GM12878 (cell line): ENCODE data around the gene CNNM4. TPM values are rescaled to one million over a fixed set of nuclear protein-coding genes. Genes with fewer than 3 reads are reported as not detected.

Experiments used
- ATAC-seq: fragments of 200-7000 bp; cut with Tn5 transposase; 3 replicates; pipeline ENCODE4 v1.9.1; 2020; ENCODE audit warnings: mild to moderate bottlenecking, moderate library complexity
- BruUV-seq: library from RNA; stranded (reverse); fragments of 400-500 nt; replicated peaks from 2 replicates; lab custom pipeline; 2021; lab: Mats Ljungman, UMichigan
- CTCF ChIA-PET: fragments of 300-600 bp; sonication (Branson Sonifier 250); formaldehyde crosslinking; extraction: SDS; loops from one replicate; lab custom pipeline; 2021; ENCODE audit warnings: inconsistent platforms; lab: Yijun Ruan, JAX
- POLR2A ChIA-PET: fragments of 350-600 bp; formaldehyde crosslinking; extraction: SDS; loops from one replicate; lab custom pipeline; 2021; ENCODE audit warnings: inconsistent platforms; lab: Charles Lee
- RAD21 ChIA-PET: fragments of 300-600 bp; sonication (Branson Sonifier 250); formaldehyde crosslinking; loops from one replicate; lab custom pipeline; 2023; ENCODE audit warnings: antibody characterized with exemption; ENCODE audit not compliant: unreplicated experiment; lab: Charles Lee
- SMC1A ChIA-PET: fragments of 300-600 bp; sonication (Branson Sonifier 250); formaldehyde crosslinking; loops from one replicate; lab custom pipeline; 2023; ENCODE audit not compliant: unreplicated experiment, uncharacterized antibody; lab: Charles Lee
- DNase-seq: peaks from one replicate; pipeline ENCODE4 v3.0.0-alpha.2; 2011; ENCODE audit warnings: low read depth, low spot score
- FAIRE-seq: peaks from 3 replicates; lab custom pipeline; 2011; peaks lifted over from hg19 to GRCh38; lab: Jason Lieb, UNC
- H2AFZ ChIP-seq: 2 replicates; pipeline ENCODE4 v1.6.0; 2011; ENCODE audit warnings: low read depth, low read length, control low read depth; ENCODE audit not compliant: control insufficient read depth
- H3K27ac ChIP-seq: 2 replicates; pipeline ENCODE4 v1.5.1; 2011; ENCODE audit warnings: control low read depth; ENCODE audit not compliant: control insufficient read depth, insufficient read depth
- H3K27me3 ChIP-seq, 2 experiments: replicated peaks in 1 of 2; 2 replicates each; pipeline versions ENCODE4 v1.6.0 to v1.6.1; 2011; ENCODE audit warnings: low read length in 1 of 2; ENCODE audit not compliant: control insufficient read depth in 2 of 2, insufficient read depth in 2 of 2
- H3K36me3 ChIP-seq, 2 experiments: 2 replicates each; pipeline ENCODE4 v1.5.1; 2011; ENCODE audit warnings: low read length in 1 of 2; ENCODE audit not compliant: control insufficient read depth in 2 of 2, insufficient read depth in 2 of 2
- H3K4me1 ChIP-seq: 2 replicates; pipeline ENCODE4 v1.6.1; 2011; ENCODE audit warnings: mild to moderate bottlenecking, low read length, moderate library complexity, mixed read lengths; ENCODE audit not compliant: control insufficient read depth, insufficient read depth
- H3K4me2 ChIP-seq: 2 replicates; pipeline ENCODE4 v1.6.0; 2011; ENCODE audit warnings: control low read depth; ENCODE audit not compliant: control insufficient read depth, insufficient read depth
- H3K4me3 ChIP-seq: fragments of 200-600 bp; sonication (generic); 2 replicates; pipeline ENCODE4 v1.5.1; 2016
- H3K79me2 ChIP-seq: 2 replicates; pipeline ENCODE4 v1.6.0; 2011; ENCODE audit warnings: low read length; ENCODE audit not compliant: control insufficient read depth, insufficient read depth
- H3K9ac ChIP-seq: 2 replicates; pipeline ENCODE4 v1.8.0; 2011; ENCODE audit warnings: low read length, control low read depth, mixed read lengths; ENCODE audit not compliant: control insufficient read depth, insufficient read depth
- H3K9me3 ChIP-seq: replicated peaks from 3 replicates; pipeline ENCODE4 v1.5.1; 2011; ENCODE audit warnings: mild to moderate bottlenecking, low read length; ENCODE audit not compliant: control insufficient read depth, insufficient read depth
- H4K20me1 ChIP-seq: 2 replicates; pipeline ENCODE4 v1.6.0; 2011; ENCODE audit not compliant: control insufficient read depth, insufficient read depth
- HDGF ChIP-seq: fragments of 450-650 bp; IDR thresholded peaks from 2 replicates; pipeline ENCODE4 v1.6.1; 2016; ENCODE audit warnings: antibody characterized with exemption
- IRF3 ChIP-seq: fragments of 450-650 bp; IDR thresholded peaks from 2 replicates; pipeline ENCODE4 v1.6.1; 2014; ENCODE audit warnings: mild to moderate bottlenecking
- KAT2A ChIP-seq: conservative IDR thresholded peaks from 2 replicates; pipeline ENCODE4 v1.6.1; 2011; ENCODE audit warnings: low read depth, low read length; ENCODE audit not compliant: control insufficient read depth
- KDM1A ChIP-seq: fragments of 200-600 bp; sonication (generic); IDR thresholded peaks from 2 replicates; pipeline ENCODE4 v1.6.1; 2016; ENCODE audit warnings: borderline replicate concordance
- MYB ChIP-seq: fragments of 150-350 bp; IDR thresholded peaks from 2 replicates; pipeline ENCODE4 v1.6.1; 2014; ENCODE audit warnings: mild to moderate bottlenecking, low read depth, low read length, borderline replicate concordance
- NFXL1 ChIP-seq: fragments of 450-650 bp; IDR thresholded peaks from 2 replicates; pipeline ENCODE4 v1.6.1; 2017; ENCODE audit warnings: antibody characterized with exemption, mild to moderate bottlenecking, borderline replicate concordance
- NFYB ChIP-seq: IDR thresholded peaks from 2 replicates; pipeline ENCODE4 v1.6.1; 2011; ENCODE audit warnings: low read depth, mild to moderate bottlenecking, low read length, improper control_type of control experiment, moderate library complexity; ENCODE audit not compliant: insufficient read depth
- NR2C2 ChIP-seq: IDR thresholded peaks from 2 replicates; pipeline ENCODE4 v1.6.1; 2011; ENCODE audit warnings: borderline replicate concordance, low read depth; ENCODE audit not compliant: control insufficient read depth, insufficient read length
- PAX5 ChIP-seq: IDR thresholded peaks from 2 replicates; pipeline ENCODE4 v1.6.1; 2011; ENCODE audit warnings: low read depth, low read length, borderline replicate concordance
- RCOR1 ChIP-seq: conservative IDR thresholded peaks from 2 replicates; pipeline ENCODE4 v1.6.1; 2012; ENCODE audit warnings: low read depth, low read length, improper control_type of control experiment
- RUNX3 ChIP-seq: IDR thresholded peaks from 2 replicates; pipeline ENCODE4 v1.6.1; 2012; ENCODE audit warnings: low read length, inconsistent platforms
- SIN3A ChIP-seq: IDR thresholded peaks from 2 replicates; pipeline ENCODE4 v1.6.1; 2012; ENCODE audit warnings: low read depth, low read length, improper control_type of control experiment
- SMAD1 ChIP-seq: fragments of 450-650 bp; IDR thresholded peaks from 2 replicates; pipeline ENCODE4 v1.6.1; 2018; ENCODE audit warnings: mild to moderate bottlenecking, low read depth; ENCODE audit not compliant: partially characterized antibody
- SREBF1 ChIP-seq: IDR thresholded peaks from 2 replicates; pipeline ENCODE4 v1.6.1; 2012; ENCODE audit warnings: mild to moderate bottlenecking, low read length
- SREBF2 ChIP-seq: IDR thresholded peaks from 2 replicates; pipeline ENCODE4 v1.6.1; 2012; ENCODE audit warnings: mild to moderate bottlenecking, low read length
- SRF ChIP-seq, 2 experiments: IDR thresholded peaks; 2 replicates each; pipeline ENCODE4 v1.6.1; 2011; ENCODE audit warnings: low read depth in 2 of 2, low read length in 2 of 2, mild to moderate bottlenecking in 1 of 2, moderate library complexity in 1 of 2
- ZNF24 ChIP-seq: fragments of 450-650 bp; IDR thresholded peaks from 2 replicates; pipeline ENCODE4 v1.6.1; 2017; ENCODE audit warnings: antibody characterized with exemption, mild to moderate bottlenecking
- WGBS: methylation state at CpG from one replicate; pipeline ENCODE4 v1.1.6; 2016; ENCODE audit warnings: low lambda C conversion rate; ENCODE audit not compliant: insufficient replicate concordance, insufficient coverage; ENCODE audit errors: missing lambda C conversion rate; 5-methylcytosine and 5-hydroxymethylcytosine counted together
- in situ Hi-C: fragments of 300-500 bp; cut with MboI; formaldehyde crosslinking; loops from 9 replicates; pipeline ENCODE4 v1.14.3; 2018; ENCODE audit warnings: mixed read lengths
- intact Hi-C: fragments of 100-400 bp; cut with micrococcal nuclease; formaldehyde crosslinking; loops from one replicate; pipeline ENCODE4 v1.14.2; 2022; ENCODE audit not compliant: unreplicated experiment
- polyA plus RNA-seq, 11 experiments: library from polyadenylated mRNA; depleted of rRNA in 4 of 11; unstranded in 6 of 11; stranded (reverse) in 5 of 11; fragments of >200 nt; fragmentation: Nextera tagmentation in 4 of 11; fragmentation: Illumina TruSeq in 1 of 11; extraction: Ambion mirVana in 4 of 11; extraction: Trizol in 1 of 11; gene quantifications; 1 replicate in 1 of 11; 2 replicates in 10 of 11; pipeline versions ENCODE4 v1.2.1 to v1.2.3, GENCODE V29; 2011 to 2016; ENCODE audit warnings: inconsistent platforms in 2 of 11, missing spikeins in 2 of 11, low read depth in 1 of 11
- total RNA-seq, 4 experiments: library from RNA; depleted of rRNA in 3 of 4; stranded (reverse); fragments of >200 nt in 3 of 4; fragmentation: Illumina TruSeq in 1 of 4; extraction: Trizol in 1 of 4; gene quantifications; 2 replicates each; pipeline versions ENCODE4 v1.2.1 to v1.2.3, GENCODE V29; 2013 to 2021
- TF ChIP-seq, protein P1 (sequence below): fragments of 450-650 bp; IDR thresholded peaks from 2 replicates; pipeline ENCODE4 v1.6.1; 2017; ENCODE audit warnings: mild to moderate bottlenecking, moderate library complexity

CNNM4 gene
- total and polyA plus RNA-seq, 10 of the 15 experiments (the other 5 are each of a cell fraction or from before 2014, with no cell fraction given): 2.4 to 13.8 (median 8.1) TPM

DNA sequence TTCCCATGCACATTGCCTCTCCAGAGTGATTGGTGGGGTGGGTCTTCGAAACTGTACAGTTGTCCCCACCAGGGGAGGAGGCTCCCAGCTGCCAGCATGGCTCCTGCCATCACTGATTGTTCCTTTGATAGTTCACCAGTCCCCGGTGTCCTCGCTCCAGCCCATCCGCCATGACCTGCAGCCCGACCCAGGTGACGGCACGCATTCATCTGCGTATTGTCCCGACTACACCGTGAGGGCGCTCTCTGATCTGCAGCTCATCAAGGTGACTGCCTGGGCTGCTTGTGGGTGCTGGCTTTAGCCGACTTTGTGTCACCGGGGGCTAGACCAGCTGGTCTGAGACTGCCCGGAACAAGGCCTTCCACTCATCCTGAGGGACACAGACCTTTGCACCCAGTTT is 67.7 kb downstream of the CNNM4 start:
- ChIA-PET RAD21 (no interaction called here), CTCF (no interaction called here), SMC1A (no interaction called here), POLR2A (no interaction called here)
- FAIRE-seq: no peak
- H3K27me3 ChIP-seq: no peaks in the 10 kb centered on the region
- no peak overlapping the region for H3K4me3 ChIP-seq
- no peaks in the 10 kb centered on the region for H3K9me3 ChIP-seq
- H3K9ac ChIP-seq: no peak overlapping the region
- no TSS peak for BruUV-seq
- TF ChIP-seq SRF (IDR thresholded peaks at IDR 0.05; ENCODE audit: low read depth in 2 of 2, low read length in 2 of 2) (no peak), KDM1A (no peak), HDGF (no peak), SMAD1 (no peak), ZNF24 (no peak), SIN3A (no peak), NFXL1 (no peak), SREBF2 (no peak), NFYB (no peak), SREBF1 (no peak), NR2C2 (no peak), MYB (no peak), RCOR1 (no peak), KAT2A (no peak), IRF3 (no peak), RUNX3 (no peak), PAX5 (no peak)
- TF ChIP-seq, protein P1, sequence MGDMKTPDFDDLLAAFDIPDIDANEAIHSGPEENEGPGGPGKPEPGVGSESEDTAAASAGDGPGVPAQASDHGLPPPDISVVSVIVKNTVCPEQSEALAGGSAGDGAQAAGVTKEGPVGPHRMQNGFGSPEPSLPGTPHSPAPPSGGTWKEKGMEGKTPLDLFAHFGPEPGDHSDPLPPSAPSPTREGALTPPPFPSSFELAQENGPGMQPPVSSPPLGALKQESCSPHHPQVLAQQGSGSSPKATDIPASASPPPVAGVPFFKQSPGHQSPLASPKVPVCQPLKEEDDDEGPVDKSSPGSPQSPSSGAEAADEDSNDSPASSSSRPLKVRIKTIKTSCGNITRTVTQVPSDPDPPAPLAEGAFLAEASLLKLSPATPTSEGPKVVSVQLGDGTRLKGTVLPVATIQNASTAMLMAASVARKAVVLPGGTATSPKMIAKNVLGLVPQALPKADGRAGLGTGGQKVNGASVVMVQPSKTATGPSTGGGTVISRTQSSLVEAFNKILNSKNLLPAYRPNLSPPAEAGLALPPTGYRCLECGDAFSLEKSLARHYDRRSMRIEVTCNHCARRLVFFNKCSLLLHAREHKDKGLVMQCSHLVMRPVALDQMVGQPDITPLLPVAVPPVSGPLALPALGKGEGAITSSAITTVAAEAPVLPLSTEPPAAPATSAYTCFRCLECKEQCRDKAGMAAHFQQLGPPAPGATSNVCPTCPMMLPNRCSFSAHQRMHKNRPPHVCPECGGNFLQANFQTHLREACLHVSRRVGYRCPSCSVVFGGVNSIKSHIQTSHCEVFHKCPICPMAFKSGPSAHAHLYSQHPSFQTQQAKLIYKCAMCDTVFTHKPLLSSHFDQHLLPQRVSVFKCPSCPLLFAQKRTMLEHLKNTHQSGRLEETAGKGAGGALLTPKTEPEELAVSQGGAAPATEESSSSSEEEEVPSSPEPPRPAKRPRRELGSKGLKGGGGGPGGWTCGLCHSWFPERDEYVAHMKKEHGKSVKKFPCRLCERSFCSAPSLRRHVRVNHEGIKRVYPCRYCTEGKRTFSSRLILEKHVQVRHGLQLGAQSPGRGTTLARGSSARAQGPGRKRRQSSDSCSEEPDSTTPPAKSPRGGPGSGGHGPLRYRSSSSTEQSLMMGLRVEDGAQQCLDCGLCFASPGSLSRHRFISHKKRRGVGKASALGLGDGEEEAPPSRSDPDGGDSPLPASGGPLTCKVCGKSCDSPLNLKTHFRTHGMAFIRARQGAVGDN: no peak
- no peaks in the 10 kb centered on the region for H3K79me2 ChIP-seq
- H4K20me1 ChIP-seq: no peaks in the 10 kb centered on the region
- no peak overlapping the region for H3K27ac ChIP-seq
- in situ Hi-C loops: no loop called here
- no peak overlapping the region for H2AFZ ChIP-seq
- ATAC-seq: no peak
- 98% methylated on average over 14 of the region's 14 CpGs for WGBS
- intact Hi-C loops: no loop called here
- DNase-seq: no peak
- no peaks in the 10 kb centered on the region for H3K4me1 ChIP-seq
- H3K36me3 ChIP-seq: peaks cover 7 to 28% of the 10 kb centered on the region in 2 experiments; a peak in 3 of 4 replicates
- H3K4me2 ChIP-seq: no peak overlapping the region
